ENCODE data around the gene EGFL7.

EGFL7 gene

DNA sequence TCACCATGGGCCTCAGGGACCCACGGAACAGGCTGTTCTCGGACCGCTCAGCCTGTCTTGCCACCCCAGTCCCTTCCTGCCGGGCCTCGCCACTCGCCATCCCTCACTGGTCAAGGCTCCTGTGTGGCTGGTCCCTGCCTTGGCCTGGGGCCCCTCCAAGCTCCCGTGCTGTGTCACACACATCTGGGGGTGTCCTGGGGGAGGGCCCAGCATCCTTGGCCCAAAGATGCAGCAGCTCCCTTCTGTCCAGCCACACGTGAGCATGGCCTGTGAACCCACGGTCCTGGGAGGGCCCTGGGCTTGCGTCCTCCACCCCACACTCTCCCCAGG is 425 bp upstream of the EGFL7 start:
- no peak for DNase-seq

DNA sequence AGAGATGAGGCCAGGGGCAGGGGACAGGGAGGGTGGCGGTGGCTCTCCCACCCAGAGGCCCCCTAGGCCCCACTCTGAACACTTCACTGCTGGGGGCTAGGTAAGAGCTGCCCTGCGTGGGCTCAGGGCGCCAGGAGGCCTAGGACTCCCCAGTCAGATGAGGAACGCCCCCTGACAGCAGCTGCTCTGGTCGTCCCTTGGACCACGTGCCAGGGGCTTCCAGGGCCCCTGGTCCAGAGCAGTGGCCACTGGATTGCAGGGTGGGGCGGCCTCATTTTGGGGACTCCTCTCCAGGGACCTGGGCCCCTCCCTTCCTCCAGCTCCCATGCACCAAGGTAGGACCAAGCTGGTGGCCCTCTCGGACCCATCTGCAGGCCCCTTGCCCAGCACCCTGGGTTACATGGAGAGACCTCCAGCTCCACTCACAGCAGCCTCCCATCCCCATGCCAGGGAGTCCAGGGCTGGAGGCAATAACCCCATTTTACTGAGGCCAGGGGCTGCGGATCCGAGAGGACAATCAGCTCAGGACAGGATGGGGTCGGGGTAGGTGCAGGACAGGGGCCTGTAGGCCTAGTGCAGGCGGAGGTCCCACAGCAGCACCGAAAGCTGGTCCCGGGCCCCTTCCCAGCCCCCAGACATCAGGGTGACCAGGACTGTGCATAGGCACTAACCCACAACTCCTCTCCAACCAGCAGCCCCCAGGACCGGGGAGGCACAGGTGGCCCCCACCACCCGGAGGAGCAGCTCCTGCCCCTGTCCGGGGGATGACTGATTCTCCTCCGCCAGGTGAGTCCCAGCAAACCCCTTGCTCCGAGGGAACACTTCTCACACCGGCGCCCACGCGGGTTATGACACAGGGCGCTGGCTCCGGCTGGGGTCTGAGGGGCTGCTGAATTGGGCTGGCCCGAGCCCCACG is 1.5 kb downstream of the EGFL7 start:
- DNase-seq, result no peak

DNA sequence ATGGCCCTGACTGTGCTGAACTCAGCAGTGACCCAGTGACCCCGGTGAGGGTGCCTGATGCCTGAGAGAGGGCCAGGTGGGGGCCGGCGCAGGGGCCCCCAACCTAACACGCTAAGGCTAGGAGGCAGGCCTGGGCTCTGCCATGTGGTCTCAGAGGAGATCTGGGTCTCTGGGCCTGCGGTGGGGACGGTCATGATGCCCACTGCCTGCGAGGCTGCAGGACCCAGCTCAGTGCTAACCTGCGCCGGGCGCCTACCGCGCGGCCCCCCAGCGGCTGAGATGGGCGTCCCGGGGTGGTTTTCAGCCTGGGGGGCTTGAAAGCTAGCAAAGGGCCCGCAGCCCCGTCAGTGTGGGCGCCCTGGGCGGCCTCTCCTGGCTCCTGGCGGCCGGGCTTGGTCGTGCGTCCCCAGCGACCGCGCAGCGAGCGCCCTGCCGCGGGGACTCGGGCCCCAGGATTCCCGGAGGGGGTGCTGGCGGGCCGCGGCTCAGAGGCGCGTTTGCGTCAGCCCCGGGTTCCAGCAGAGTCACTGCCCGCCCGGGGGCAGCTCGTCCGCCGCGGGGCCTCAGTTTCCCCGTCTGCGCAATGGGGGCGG is 2.5 kb downstream of the EGFL7 start:
- no peak for DNase-seq

DNA sequence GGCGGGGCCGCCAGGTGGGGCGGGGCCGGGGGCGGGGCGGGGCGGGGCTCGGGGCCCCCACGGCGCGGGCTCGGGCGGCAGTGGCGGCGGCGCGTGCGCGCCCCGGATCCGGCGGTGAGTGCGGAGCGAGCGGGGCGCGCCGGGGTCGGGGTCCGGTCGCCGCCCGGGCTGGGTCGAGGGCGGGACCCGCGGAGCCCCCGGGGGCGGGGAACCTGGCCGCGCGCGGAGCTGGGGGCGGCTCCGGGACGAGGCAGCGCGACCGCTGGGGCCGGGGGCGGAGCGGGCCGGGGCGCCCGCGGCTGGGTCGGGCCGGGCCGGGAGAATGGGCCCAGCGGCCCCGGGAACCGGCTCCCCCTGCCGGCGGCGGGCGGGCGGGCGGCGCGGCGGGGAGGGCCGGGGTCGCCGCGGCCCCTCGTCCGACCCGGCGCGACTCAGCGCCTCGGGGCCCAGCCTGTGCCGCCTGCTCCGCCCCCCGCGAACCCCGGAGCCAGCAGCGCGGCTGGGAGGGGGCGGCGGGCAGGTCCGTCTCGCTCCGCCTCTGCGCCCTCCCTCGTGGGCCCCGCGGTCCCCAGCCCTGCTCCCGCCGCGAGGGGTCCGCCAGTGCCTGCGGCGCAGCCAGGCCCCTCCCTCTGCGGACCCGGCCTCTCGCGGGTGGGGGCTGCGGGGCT is 3.1 kb downstream of the EGFL7 start:
- peak; percentile 36 for DNase-seq

DNA sequence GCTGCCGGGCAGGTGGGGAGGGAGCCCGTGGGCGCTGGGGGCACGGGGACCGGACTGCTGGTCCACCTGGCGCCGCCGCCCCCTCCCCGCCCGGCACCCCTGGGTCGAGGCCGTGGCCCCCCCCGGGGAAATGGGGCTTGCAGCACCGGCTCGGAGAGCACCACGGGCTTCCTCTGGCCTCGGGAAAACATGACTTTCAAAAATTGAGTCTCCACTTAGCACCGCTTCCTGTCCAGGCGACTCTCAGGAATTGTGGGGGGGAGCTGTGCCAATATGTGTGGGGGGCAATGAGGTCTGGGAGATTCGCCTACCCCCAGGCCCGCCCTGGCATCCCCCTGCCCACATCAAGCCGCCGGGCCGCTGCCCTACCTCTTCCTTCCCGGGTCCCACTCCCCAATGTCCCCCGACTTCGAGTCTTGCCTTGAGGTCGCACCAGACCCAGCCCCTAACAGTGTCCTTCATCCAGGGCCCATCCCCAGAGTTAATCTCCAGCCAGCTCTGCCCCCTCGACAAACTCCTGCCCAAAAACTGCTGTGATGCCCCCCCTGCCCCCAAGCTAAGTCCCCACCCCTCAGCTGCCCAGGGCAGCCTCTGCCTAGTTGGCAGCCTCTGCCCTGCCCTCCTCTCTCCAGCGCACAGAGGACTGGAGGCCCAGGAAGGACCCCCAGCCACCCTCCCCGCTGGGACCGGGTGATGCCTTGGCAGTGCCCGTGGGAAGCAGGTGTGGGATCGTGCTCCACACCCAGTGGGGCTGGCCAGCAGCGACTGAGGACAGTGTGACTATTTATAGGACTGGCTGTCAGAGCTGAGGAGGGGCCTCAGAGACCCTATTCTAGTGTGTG is 3.9 kb downstream of the EGFL7 start:
- no peak for DNase-seq

DNA sequence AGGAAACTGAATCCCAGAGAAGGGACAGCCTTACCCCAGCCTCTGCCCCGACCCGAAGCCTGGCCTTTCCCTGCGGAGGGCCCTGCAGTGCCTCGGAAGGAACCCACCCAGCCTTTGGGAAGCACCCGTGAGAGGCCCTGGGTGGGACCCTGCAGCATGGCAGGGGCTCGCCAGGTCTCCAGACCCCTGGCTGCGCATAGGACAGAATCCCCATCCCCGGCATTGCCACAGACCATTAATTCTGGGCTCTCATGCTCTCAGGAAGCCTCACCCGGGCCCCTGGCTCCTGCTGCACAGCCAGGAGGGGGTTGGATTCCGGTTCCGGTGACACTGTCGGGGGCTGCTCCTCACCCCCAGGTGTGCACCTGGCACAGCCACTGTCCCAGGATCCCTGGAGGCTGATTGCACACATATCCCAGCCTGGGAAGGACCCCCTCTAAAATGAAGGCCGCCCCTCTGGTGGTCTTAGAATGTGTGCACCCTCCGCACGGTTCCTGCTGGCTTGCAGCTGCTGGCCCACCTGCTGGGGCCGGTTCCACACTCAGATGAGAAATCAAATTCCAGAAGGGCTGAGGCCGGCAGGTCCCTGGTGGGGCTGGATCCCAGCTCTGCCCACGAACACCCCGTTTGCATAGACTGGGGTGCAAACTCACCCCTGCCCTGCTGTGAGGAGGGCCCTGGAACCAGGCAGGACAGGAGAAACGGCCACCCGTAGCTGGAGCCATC is 4.7 kb downstream of the EGFL7 start:
- DNase-seq, result no peak

DNA sequence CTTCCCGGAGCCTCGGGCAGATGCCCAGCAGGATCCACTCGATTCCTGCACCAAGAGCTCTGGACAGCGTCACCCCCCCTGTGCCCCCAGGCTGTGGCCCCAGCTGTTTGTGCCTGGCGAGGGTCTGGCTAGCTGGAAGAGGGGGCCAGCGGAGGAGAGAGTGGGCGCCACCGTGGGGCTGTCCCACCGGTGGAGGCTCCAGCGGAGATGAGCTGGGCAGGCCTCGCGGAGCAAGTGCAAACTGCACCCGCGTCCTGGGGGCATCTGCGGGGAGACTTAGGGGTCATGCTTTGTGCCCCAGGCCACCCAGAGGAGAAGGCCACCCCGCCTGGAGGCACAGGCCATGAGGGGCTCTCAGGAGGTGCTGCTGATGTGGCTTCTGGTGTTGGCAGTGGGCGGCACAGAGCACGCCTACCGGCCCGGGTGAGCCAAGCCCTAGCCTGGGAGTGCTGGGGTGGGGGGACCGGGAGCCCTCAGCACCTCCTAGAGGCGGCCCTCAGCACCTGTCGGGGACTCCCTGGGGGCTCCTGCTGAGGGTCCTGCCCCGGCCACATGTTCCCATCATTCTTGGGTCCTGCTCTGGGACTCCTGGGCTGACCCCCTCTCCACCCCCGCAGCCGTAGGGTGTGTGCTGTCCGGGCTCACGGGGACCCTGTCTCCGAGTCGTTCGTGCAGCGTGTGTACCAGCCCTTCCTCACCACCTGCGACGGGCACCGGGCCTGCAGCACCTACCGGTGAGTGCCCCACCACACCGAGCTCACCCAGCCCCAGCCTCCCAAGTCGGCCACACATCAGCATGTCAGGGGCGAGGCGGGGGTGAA is 5.4 kb downstream of the EGFL7 start:
- no peak for DNase-seq

DNA sequence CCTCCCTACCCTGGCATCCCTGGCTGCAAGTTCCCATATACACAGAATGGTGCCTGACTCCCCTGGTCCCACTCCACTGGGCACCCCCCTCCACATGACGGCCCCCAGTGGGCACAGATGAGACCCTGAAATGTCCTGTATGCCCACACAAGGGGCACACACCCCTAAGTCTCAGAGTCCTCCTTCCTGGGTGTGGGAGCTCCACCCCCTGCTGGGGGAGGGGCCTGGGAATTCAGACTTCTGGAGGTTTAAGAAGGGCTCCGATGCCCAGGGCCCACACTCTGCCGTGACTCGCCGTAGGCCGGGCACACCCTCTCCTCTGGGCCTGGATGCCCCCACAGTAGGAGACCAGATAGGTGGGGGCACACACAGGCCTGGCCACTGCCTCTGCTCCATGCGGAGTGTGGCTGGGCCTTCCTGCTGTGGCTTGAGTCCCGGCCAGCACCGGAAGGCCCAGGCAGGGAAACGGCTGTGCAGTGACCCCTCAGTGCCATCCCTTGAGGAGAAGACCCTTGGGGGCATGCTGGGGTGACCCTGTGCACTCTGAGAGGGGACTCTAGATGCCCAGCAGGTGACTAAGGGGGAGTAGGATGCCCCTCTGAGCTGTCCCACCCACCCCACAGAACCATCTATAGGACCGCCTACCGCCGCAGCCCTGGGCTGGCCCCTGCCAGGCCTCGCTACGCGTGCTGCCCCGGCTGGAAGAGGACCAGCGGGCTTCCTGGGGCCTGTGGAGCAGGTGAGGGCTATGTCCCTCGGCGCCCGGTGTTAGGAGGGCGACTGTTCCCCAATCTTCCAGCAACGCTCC is 6.5 kb downstream of the EGFL7 start:
- no peak for DNase-seq

DNA sequence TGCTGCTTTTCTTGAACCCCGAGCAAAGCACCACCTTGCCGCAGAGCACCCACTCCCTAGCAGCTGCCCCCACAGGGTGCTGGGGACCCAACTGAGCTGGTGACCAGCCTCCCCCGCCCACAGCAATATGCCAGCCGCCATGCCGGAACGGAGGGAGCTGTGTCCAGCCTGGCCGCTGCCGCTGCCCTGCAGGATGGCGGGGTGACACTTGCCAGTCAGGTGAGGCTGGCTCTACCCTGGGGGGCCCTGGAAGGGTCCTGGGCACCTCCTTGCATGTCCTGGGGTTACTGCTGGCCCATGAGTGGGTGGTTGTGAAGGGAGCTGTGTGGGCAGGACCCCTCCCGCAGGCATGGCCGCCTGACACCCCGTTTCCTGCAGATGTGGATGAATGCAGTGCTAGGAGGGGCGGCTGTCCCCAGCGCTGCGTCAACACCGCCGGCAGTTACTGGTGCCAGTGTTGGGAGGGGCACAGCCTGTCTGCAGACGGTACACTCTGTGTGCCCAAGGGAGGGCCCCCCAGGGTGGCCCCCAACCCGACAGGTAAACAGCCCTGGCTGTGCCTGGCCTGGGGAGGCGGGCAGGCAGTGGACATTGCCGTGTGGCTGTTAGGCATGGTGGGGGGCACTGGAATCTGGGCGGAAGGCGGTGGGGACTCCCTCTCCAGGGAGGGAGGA is 7.2 kb downstream of the EGFL7 start:
- DNase-seq, result no peak

DNA sequence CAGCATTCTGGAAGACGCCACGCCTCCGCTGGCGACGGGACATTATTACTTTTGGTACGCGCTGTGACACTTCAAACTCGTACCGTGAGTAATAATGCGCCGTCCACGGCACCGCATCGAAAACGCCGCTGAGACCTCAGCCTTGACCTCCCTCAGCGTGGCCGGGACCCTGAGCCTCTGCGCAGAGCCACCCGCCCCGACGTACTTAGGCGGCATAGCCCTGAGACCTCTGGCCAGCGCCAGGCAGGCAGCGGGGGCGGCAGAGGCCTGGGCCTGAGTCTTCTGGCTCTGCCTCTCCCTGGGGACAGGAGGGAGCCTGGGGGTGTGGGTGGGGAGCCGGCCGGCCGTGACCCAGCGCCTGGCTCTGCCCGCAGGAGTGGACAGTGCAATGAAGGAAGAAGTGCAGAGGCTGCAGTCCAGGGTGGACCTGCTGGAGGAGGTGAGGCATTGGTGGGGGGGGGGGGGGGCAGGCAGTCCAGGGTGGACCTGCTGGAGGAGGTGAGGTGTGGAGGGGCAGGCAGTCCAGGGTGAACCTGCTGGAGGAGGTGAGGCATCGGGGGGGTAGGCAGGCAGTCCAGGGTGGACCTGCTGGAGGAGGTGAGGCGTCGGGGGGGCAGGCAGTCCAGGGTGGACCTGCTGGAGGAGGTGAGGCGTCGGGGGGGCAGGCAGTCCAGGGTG is 8.0 kb downstream of the EGFL7 start:
- DNase-seq, result no peak

DNA sequence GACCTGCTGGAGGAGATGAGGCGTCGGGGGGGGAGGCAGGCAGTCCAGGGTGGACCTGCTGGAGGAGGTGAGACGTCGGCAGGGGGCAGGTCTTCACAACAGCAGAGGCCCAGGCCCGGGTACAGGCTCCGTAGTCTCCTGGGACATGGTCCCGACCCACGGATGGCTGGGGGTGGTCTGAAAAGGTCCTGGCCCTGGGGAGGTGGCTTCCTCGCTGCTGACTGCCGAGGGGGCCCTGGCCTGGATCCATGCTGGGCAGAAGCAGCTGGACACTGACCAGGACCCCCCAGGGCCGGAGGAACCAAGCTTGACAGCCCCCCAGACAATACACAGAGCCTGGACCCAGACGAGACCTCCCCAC is 8.5 kb downstream of the EGFL7 start:
- DNase-seq, result no peak

DNA sequence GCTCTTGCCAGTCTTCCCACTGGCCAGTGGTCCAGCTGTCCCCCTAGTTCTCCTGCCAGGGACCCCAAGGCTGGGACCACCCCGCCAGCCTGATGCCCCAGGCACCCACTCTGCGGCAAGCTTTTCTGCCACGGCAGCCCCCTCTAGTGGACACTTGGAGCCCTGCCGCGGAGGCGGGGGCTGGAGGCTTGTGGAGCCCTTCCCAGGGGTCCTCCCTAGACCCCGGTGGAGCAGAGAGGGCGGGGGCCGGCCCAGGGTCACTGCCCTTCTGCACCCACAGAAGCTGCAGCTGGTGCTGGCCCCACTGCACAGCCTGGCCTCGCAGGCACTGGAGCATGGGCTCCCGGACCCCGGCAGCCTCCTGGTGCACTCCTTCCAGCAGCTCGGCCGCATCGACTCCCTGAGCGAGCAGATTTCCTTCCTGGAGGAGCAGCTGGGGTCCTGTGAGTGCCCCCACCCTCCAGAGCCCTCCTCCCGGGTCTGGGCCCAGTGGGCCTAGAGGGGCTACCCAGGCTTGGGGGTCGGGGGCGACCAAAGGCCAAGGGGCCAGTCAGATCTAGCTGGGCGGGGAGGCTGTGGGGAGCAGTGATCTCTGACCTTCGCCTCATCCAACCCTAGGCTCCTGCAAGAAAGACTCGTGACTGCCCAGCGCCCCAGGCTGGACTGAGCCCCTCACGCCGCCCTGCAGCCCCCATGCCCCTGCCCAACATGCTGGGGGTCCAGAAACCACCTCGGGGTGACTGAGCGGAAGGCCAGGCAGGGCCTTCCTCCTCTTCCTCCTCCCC is 9.1 kb downstream of the EGFL7 start:
- DNase-seq, result peak; percentile 50

DNA sequence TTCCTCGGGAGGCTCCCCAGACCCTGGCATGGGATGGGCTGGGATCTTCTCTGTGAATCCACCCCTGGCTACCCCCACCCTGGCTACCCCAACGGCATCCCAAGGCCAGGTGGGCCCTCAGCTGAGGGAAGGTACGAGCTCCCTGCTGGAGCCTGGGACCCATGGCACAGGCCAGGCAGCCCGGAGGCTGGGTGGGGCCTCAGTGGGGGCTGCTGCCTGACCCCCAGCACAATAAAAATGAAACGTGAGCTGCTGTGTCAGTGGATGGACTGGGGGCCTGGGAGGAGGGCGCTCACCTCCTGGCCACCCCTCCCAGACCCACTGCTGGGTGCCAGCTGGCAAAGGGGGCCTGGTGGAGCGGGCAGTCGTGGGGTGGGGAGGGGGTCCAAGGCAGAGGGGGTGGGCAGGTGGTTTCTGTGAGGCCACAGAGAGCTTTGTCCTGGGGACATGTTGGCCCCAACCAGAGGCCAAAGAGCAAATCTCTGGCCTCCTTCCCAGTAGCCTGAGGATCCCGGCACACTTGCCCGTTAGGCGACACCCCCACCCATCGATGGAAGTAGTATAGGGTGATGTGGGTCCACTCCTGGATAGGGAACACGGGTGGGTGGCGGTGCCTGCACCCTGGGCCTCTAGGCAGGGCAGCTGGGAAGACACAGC is 9.8 kb downstream of the EGFL7 start:
- DNase-seq, result no peak

DNA sequence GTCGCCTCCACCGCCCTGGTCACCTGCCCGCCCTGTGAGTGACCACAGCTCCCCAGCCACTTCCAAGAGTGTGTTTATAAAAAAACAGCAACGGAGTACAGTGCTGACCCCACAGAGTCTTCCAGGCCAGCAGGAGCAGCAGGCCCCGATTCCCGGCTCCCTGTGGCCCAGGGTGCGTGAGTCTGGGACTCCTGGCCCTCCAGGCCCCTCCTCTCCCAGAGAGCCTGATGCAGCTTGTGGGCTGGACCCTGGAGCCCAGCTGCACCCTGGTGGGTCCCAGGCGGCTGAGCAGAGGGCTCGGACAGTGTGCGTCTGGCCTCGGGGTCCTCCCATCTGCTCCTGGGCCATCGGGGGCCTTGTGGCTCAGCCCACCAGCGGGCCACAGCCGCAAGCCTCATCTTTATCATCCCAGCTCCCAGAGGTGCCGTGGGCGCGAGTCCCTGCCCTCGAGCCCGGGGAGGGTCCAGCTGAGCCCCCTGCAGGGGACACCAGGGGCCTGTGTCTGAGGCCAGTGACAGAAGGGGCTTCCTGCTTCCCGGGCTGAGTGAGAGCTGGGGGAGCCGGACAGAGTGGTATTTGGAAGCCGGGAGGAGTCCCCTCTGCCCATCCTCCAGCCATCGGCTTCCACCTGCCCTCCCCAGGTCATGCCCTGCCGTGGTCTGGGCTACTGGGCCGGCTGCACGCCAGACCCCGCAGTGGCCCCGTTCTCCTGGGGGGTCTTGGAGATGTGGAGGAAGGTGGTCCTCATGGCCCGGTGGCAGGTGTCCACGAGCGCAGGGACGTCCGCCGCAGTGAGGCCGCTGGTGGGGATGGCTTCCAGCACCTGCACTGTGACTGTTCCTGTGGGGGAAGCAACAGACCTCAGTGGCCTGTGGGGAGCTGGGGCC is 10.6 kb downstream of the EGFL7 start:
- no peak for DNase-seq

DNA sequence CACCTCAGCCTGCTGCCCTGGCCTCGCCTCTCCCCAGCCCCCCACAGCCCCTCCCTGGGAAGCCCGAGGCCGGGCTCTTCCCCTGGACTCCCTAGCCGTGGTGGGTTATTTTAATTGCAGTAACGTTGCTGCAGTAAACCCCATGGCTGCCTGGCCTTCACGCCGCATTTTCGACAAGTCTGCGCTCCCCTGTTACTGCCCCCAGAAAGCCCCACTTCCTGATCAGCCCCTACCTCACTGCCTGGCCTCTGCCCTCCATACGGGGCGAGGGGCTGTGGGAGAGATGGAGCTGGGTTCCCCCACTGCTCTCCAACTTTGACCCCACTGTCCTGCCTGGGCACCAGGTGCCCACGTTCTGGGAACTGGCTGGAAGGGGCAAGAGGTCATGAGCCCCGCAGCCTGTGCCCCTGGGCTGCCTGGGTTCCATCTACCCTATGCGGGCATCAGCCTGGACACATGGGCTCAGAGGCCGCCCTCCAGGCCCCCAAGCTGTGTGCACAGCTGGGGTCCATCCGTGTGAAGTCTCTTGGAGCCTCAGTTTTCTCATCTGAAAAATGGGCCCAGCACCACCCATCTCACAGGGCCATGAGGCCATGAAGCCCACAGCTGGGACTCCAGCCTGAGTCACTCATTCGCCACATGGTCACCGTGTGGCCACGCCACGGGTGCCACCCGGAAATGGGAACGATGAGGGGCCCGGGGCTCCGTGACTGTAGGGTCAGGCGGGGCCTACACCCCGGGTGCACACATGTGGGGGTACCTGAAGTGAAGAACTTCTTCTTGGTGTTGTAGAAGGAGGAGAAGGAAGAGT is 11.5 kb downstream of the EGFL7 start:
- no peak for DNase-seq

DNA sequence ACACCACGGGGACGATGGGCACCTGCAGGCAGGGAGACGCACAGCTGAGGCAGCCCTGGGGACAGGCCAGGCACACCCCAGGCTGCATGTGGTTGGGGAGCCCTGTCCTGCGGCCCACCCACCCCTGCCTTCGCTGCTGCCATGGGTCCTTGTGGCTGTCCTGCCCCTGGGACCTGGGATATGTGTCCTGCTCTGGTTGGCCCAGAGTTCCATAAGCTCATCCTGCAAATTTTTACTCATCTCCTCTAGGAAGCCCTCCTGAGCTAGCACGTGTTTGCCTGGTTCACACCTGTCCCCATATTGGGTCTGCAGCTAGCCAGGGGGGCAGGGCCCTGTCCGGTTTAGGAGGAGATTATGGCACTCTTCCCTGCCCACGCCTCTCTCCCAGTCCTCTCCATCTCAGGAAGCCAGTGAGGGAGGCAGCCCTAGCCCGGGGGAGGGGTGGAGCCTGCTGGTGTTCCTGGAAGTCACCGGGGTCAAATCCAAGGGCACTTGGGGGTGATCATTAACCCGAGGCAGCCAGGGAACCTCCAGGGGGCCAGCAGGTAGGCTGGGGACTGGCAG is 12.2 kb downstream of the EGFL7 start:
- no peak for DNase-seq

Data from CD4-positive, alpha-beta T cell treated with Interleukin-6 for 4 hours (primary cell).